HepG2 (cell line): ENCODE measurements around the gene SPIN1. TPM values are rescaled to one million over a fixed set of nuclear protein-coding genes. Genes with fewer than 3 reads are reported as not detected.

Experiments
- CEBPG ChIP-seq: IDR thresholded peaks from 2 replicates; pipeline ENCODE4 v1.6.1; 2016
- CTCF ChIP-seq: sonication (generic); formaldehyde crosslinking; IDR thresholded peaks from 2 replicates; pipeline ENCODE4 v1.5.0; 2020; ENCODE audit warnings: mild to moderate bottlenecking, missing genetic modification reagents, moderate library complexity
- FOSL1 ChIP-seq: sonication (generic); formaldehyde crosslinking; IDR thresholded peaks from 2 replicates; pipeline ENCODE4 v1.9.0; 2021; ENCODE audit warnings: missing genetic modification reagents, borderline replicate concordance
- HIVEP1 ChIP-seq: sonication (generic); formaldehyde crosslinking; IDR thresholded peaks from 2 replicates; pipeline ENCODE4 v1.4.0; 2020; ENCODE audit warnings: mild to moderate bottlenecking, missing genetic modification reagents
- KLF11 ChIP-seq: IDR thresholded peaks from 2 replicates; pipeline ENCODE4 v1.6.1; 2016; ENCODE audit warnings: missing compliant biosample characterization
- MAFF ChIP-seq: IDR thresholded peaks from 2 replicates; pipeline ENCODE4 v1.6.1; 2011; ENCODE audit warnings: low read depth, low read length, improper control_type of control experiment
- PCBP1 ChIP-seq: fragments of 200-400 bp; formaldehyde crosslinking; IDR thresholded peaks from 2 replicates; pipeline ENCODE4 v1.6.1; 2017; ENCODE audit warnings: mild to moderate bottlenecking, low read depth, low read length, borderline replicate concordance
- POLR2G ChIP-seq: fragments of 200-400 bp; formaldehyde crosslinking; IDR thresholded peaks from 2 replicates; pipeline ENCODE4 v1.6.1; 2018; ENCODE audit warnings: mild to moderate bottlenecking, low read depth, low read length, moderate library complexity
- RAD21 ChIP-seq: fragments of 450-650 bp; formaldehyde crosslinking; IDR thresholded peaks from 2 replicates; pipeline ENCODE4 v1.5.0; 2020; ENCODE audit warnings: mild to moderate bottlenecking
- SIX1 ChIP-seq: sonication (generic); formaldehyde crosslinking; IDR thresholded peaks from 2 replicates; pipeline ENCODE4 v1.4.0; 2020; ENCODE audit warnings: missing genetic modification reagents, borderline replicate concordance
- SIX4 ChIP-seq: sonication (generic); formaldehyde crosslinking; IDR thresholded peaks from 2 replicates; pipeline ENCODE4 v1.4.0; 2020; ENCODE audit warnings: missing genetic modification reagents
- SMAD1 ChIP-seq: sonication (generic); formaldehyde crosslinking; IDR thresholded peaks from 2 replicates; pipeline ENCODE4 v1.4.0; 2020; ENCODE audit warnings: missing genetic modification reagents, low read depth, mild to moderate bottlenecking, borderline replicate concordance
- TAF1 ChIP-seq: sonication (generic); formaldehyde crosslinking; IDR thresholded peaks from 2 replicates; pipeline ENCODE4 v1.4.0; 2020; ENCODE audit warnings: missing genetic modification reagents
- ZNF431 ChIP-seq: sonication (generic); formaldehyde crosslinking; IDR thresholded peaks from 2 replicates; pipeline ENCODE4 v1.9.0; 2022; ENCODE audit warnings: missing genetic modification reagents, low read depth, mild to moderate bottlenecking, borderline replicate concordance
- ZNF678 ChIP-seq: sonication (generic); formaldehyde crosslinking; IDR thresholded peaks from 2 replicates; pipeline ENCODE4 v1.4.0; 2020; ENCODE audit warnings: mild to moderate bottlenecking, missing genetic modification reagents
- ZNF75D ChIP-seq: sonication (generic); formaldehyde crosslinking; IDR thresholded peaks from 2 replicates; pipeline ENCODE4 v1.8.1; 2023; ENCODE audit warnings: missing genetic modification reagents, mild to moderate bottlenecking, borderline replicate concordance
- ZSCAN12 ChIP-seq: sonication (generic); formaldehyde crosslinking; IDR thresholded peaks from 2 replicates; pipeline ENCODE4 v1.9.0; 2021; ENCODE audit warnings: mild to moderate bottlenecking, missing genetic modification reagents
- polyA plus RNA-seq, 8 experiments: library from polyadenylated mRNA; depleted of rRNA in 3 of 8; stranded (reverse) in 7 of 8; unstranded in 1 of 8; fragments of >200 nt; fragmentation: Illumina TruSeq in 4 of 8; extraction: Trizol in 4 of 8; gene quantifications; 2 replicates each; pipeline versions ENCODE4 v1.2.1 to v1.2.3, GENCODE V29; 2011 to 2016; ENCODE audit warnings: low read depth in 4 of 8, missing spikeins in 1 of 8, mixed read lengths in 1 of 8; ENCODE audit not compliant: insufficient read depth in 1 of 8
- total RNA-seq, 5 experiments: library from RNA; depleted of rRNA; stranded (reverse); fragments of >200 nt; fragmentation: Illumina TruSeq; extraction: Trizol; gene quantifications; 2 replicates each; pipeline ENCODE4 v1.2.3, GENCODE V29; 2016; ENCODE audit warnings: low read depth in 1 of 5
- TF ChIP-seq, protein P1 (sequence below): conservative IDR thresholded peaks from 2 replicates; pipeline ENCODE4 v1.6.1; 2018; ENCODE audit warnings: missing genetic modification reagents
- TF ChIP-seq, protein P2 (sequence below): sonication (generic); formaldehyde crosslinking; IDR thresholded peaks from 2 replicates; pipeline ENCODE4 v1.5.0; 2020; ENCODE audit warnings: mild to moderate bottlenecking, missing genetic modification reagents
- TF ChIP-seq, protein P3 (sequence below), 2 experiments: sonication (generic) in 1 of 2; formaldehyde crosslinking in 1 of 2; IDR thresholded peaks; 2 replicates each; pipeline versions ENCODE4 v1.5.1 to v1.6.1; 2011 to 2020; ENCODE audit warnings: borderline replicate concordance in 1 of 2, low read depth in 1 of 2, low read length in 1 of 2, mild to moderate bottlenecking in 1 of 2, missing genetic modification reagents in 1 of 2, moderate library complexity in 1 of 2

The SPIN1 gene
- total and polyA plus RNA-seq, 2 of the 13 experiments (the other 11 are each of a cell fraction or from before 2014, with no cell fraction given) = 20.0 to 24.3 TPM

DNA sequence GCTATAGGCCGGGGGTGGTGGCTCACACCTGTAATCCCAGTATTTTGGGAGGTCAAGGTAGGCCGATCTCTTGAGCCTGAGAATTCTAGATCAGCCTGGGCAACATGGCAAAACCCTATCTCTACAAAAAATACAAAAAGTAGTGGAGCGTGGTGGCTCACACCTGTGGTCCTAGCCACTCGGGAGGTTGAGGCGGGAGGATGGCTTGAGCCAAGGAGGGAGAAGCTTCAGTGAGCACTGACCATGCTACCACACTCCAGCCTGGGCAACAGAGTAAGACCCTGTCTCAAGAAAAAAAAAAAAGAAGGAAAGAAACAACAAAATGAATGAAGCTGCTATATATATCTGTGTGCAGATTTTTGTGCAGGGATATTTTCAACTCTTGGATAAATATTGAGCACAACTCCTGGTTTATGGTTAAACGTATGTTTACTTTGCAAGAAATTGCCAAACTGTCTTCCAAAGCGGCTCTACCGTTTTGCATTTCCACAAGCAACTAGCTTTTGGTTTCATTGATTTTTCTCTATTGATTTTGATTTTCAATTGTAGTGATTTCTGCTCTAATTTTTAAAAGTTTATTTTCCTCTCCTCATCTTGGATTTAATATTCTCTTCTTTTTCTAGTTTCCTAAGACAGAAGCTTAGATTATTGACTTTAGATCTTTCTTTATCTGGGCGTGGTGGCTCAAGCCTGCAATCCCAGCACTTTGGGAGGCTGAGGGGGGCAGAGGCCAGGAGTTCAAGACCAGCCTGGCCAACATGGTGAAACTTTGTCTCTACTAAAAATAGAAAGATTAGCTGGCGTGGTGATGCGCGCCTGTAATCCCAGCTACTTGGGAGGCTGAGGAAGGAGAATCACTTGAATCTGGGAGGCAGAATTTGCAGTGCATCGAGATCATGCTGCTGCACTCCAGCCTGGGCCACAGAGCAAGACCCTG is 49.2 kb downstream of the SPIN1 start (continued):
- TF ChIP-seq POLR2G = no peak
- no peak for TF ChIP-seq ZNF431 (CRISPR knock-in tag)
- no peak for TF ChIP-seq SMAD1 (CRISPR knock-in tag)
- TF ChIP-seq PCBP1 = no peak
- no peak for TF ChIP-seq TAF1
- no peak for TF ChIP-seq SIX1 (CRISPR knock-in tag)
- TF ChIP-seq KLF11 (CRISPR knock-in tag) = no peak
- no peak for TF ChIP-seq RAD21 (CRISPR knock-in tag)
- TF ChIP-seq ZNF678 (CRISPR knock-in tag) = no peak
- TF ChIP-seq SIX4 = no peak
- no peak for TF ChIP-seq HIVEP1
- TF ChIP-seq MAFF = no peak
- TF ChIP-seq, protein P1, sequence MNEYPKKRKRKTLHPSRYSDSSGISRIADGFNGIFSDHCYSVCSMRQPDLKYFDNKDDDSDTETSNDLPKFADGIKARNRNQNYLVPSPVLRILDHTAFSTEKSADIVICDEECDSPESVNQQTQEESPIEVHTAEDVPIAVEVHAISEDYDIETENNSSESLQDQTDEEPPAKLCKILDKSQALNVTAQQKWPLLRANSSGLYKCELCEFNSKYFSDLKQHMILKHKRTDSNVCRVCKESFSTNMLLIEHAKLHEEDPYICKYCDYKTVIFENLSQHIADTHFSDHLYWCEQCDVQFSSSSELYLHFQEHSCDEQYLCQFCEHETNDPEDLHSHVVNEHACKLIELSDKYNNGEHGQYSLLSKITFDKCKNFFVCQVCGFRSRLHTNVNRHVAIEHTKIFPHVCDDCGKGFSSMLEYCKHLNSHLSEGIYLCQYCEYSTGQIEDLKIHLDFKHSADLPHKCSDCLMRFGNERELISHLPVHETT = no peak
- TF ChIP-seq CTCF (CRISPR knock-in tag) = no peak
- TF ChIP-seq, protein P2, sequence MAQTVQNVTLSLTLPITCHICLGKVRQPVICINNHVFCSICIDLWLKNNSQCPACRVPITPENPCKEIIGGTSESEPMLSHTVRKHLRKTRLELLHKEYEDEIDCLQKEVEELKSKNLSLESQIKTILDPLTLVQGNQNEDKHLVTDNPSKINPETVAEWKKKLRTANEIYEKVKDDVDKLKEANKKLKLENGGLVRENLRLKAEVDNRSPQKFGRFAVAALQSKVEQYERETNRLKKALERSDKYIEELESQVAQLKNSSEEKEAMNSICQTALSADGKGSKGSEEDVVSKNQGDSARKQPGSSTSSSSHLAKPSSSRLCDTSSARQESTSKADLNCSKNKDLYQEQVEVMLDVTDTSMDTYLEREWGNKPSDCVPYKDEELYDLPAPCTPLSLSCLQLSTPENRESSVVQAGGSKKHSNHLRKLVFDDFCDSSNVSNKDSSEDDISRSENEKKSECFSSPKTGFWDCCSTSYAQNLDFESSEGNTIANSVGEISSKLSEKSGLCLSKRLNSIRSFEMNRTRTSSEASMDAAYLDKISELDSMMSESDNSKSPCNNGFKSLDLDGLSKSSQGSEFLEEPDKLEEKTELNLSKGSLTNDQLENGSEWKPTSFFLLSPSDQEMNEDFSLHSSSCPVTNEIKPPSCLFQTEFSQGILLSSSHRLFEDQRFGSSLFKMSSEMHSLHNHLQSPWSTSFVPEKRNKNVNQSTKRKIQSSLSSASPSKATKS (CRISPR knock-in tag) = no peak
- peak; percentile 31; the same call in 1 of the 2 replicates for TF ChIP-seq CEBPG (CRISPR knock-in tag)
- TF ChIP-seq FOSL1 (CRISPR knock-in tag) = no peak
- TF ChIP-seq ZSCAN12 (CRISPR knock-in tag) = no peak
- no peak for TF ChIP-seq ZNF75D (CRISPR knock-in tag)
- TF ChIP-seq, protein P3, sequence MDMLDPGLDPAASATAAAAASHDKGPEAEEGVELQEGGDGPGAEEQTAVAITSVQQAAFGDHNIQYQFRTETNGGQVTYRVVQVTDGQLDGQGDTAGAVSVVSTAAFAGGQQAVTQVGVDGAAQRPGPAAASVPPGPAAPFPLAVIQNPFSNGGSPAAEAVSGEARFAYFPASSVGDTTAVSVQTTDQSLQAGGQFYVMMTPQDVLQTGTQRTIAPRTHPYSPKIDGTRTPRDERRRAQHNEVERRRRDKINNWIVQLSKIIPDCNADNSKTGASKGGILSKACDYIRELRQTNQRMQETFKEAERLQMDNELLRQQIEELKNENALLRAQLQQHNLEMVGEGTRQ (IDR thresholded peaks at IDR 0.05; ENCODE audit: low read depth, low read length) = no peak
- TF ChIP-seq, protein P3 (CRISPR knock-in tag; IDR thresholded peaks at IDR 0.05; ENCODE audit: borderline replicate concordance) = no peak
